Neural cell (in vitro differentiated cells): ENCODE results near the gene MSI2. TPM values are rescaled to one million over a fixed set of nuclear protein-coding genes. Genes with fewer than 3 reads are reported as not detected.

Source experiments
- H2AFZ ChIP-seq: fragments of 200-600, 300-800 bp; sonication (generic), shearing (Covaris generic); 2 replicates; pipeline ENCODE4 v1.6.0; 2014; ENCODE audit warnings: low read depth, mild to moderate bottlenecking, antibody characterized with exemption, low read length, moderate library complexity
- H3F3A ChIP-seq: fragments of 200-600 bp; shearing (Covaris generic); 2 replicates; pipeline ENCODE4 v1.6.1; 2016; ENCODE audit warnings: mild to moderate bottlenecking, moderate library complexity, mixed read lengths, antibody characterized with exemption, low read length; ENCODE audit not compliant: insufficient read depth, poor library complexity, severe bottlenecking
- H3K27ac ChIP-seq: fragments of 200-600, 300-800 bp; sonication (generic), shearing (Covaris generic); 2 replicates; pipeline ENCODE4 v1.5.1; 2014; ENCODE audit warnings: mild to moderate bottlenecking, low read length, moderate library complexity
- H3K27me3 ChIP-seq: fragments of 300-800, 200-600 bp; sonication (generic), shearing (Covaris generic); 2 replicates; pipeline ENCODE4 v1.6.0; 2014; ENCODE audit warnings: mild to moderate bottlenecking, low read depth, low read length, moderate library complexity; ENCODE audit not compliant: insufficient read depth
- H3K36me3 ChIP-seq: fragments of 300-800, 200-600 bp; sonication (generic), shearing (Covaris generic); 2 replicates; pipeline ENCODE4 v1.5.1; 2014; ENCODE audit warnings: mild to moderate bottlenecking, antibody characterized with exemption, low read length, moderate library complexity; ENCODE audit not compliant: insufficient read depth
- H3K4me2 ChIP-seq: fragments of 300-800, 200-600 bp; sonication (generic), shearing (Covaris generic); 2 replicates; pipeline ENCODE4 v1.6.0; 2014; ENCODE audit warnings: mild to moderate bottlenecking, low read length
- H3K4me3 ChIP-seq: fragments of 300-800, 200-600 bp; sonication (generic), shearing (Covaris generic); 2 replicates; pipeline ENCODE4 v1.5.1; 2014; ENCODE audit warnings: mild to moderate bottlenecking, low read length, moderate library complexity
- H3K79me2 ChIP-seq: fragments of 200-600 bp; shearing (Covaris generic); replicated peaks from 2 replicates; pipeline ENCODE4 v1.6.0; 2014; ENCODE audit warnings: mild to moderate bottlenecking, low read length, moderate library complexity; ENCODE audit not compliant: insufficient read depth
- H3K9ac ChIP-seq: fragments of 300-800, 200-600 bp; sonication (generic), shearing (Covaris generic); 2 replicates; pipeline ENCODE4 v1.6.1; 2016; ENCODE audit warnings: mild to moderate bottlenecking, low read length, mixed read lengths
- H3K9me2 ChIP-seq: fragments of 200-600 bp; shearing (Covaris generic); 2 replicates; pipeline ENCODE4 v1.6.1; 2016; ENCODE audit warnings: mild to moderate bottlenecking, low read length, mixed read lengths; ENCODE audit not compliant: insufficient read depth
- H3K9me3 ChIP-seq: fragments of 200-600, 300-800 bp; sonication (generic), shearing (Covaris generic); 2 replicates; pipeline ENCODE4 v1.6.1; 2016; ENCODE audit warnings: mild to moderate bottlenecking, mixed run types, low read length, moderate library complexity, mixed read lengths
- H4K20me1 ChIP-seq: fragments of 200-600 bp; shearing (Covaris generic); 2 replicates; pipeline ENCODE4 v1.6.1; 2016; ENCODE audit warnings: mild to moderate bottlenecking, mixed run types; ENCODE audit not compliant: insufficient read depth
- EP300 ChIP-seq: fragments of 450-650 bp; conservative IDR thresholded peaks from 2 replicates; pipeline ENCODE4 v1.6.1; 2014; ENCODE audit warnings: antibody characterized with exemption, mild to moderate bottlenecking, moderate library complexity; ENCODE audit not compliant: poor library complexity, severe bottlenecking
- EZH2 ChIP-seq: fragments of 200-600, 300-800 bp; shearing (Covaris generic), sonication (generic); IDR thresholded peaks from 2 replicates; pipeline ENCODE4 v1.6.1; 2014; ENCODE audit warnings: antibody characterized with exemption, low read length, borderline replicate concordance, mild to moderate bottlenecking; ENCODE audit not compliant: insufficient read depth, poor library complexity, severe bottlenecking
- MXI1 ChIP-seq: fragments of 450-650 bp; conservative IDR thresholded peaks from 2 replicates; pipeline ENCODE4 v1.6.1; 2014; ENCODE audit warnings: antibody characterized with exemption, mild to moderate bottlenecking; ENCODE audit not compliant: poor library complexity, severe bottlenecking
- POLR2AphosphoS5 ChIP-seq: IDR thresholded peaks from 2 replicates; pipeline ENCODE4 v1.6.1; 2012
- RAD21 ChIP-seq: fragments of 450-650 bp; conservative IDR thresholded peaks from 2 replicates; pipeline ENCODE4 v1.6.1; 2014; ENCODE audit warnings: antibody characterized with exemption, mild to moderate bottlenecking, moderate library complexity
- SMC3 ChIP-seq: fragments of 450-650 bp; conservative IDR thresholded peaks from 2 replicates; pipeline ENCODE4 v1.6.1; 2014; ENCODE audit warnings: antibody characterized with exemption, mild to moderate bottlenecking, moderate library complexity; ENCODE audit not compliant: poor library complexity
- TAF1 ChIP-seq: IDR thresholded peaks from 2 replicates; pipeline ENCODE4 v1.6.1; 2012; ENCODE audit warnings: low read depth
- polyA plus RNA-seq: library from polyadenylated mRNA; depleted of rRNA; stranded (reverse); fragments of >200 nt; gene quantifications from 2 replicates; pipeline ENCODE4 v1.2.3, GENCODE V29; 2014
- TF ChIP-seq, protein P1 (sequence below): fragments of 450-650 bp; IDR thresholded peaks from 2 replicates; pipeline ENCODE4 v1.5.1; 2014; ENCODE audit warnings: antibody characterized with exemption, mild to moderate bottlenecking, moderate library complexity; ENCODE audit not compliant: poor library complexity, severe bottlenecking
- TF ChIP-seq, protein P2 (sequence below): IDR thresholded peaks from 2 replicates; pipeline ENCODE4 v1.6.1; 2012; ENCODE audit warnings: borderline replicate concordance

MSI2 gene
- polyA plus RNA-seq, 1 donor from 2014 or later = 61.4 TPM

DNA sequence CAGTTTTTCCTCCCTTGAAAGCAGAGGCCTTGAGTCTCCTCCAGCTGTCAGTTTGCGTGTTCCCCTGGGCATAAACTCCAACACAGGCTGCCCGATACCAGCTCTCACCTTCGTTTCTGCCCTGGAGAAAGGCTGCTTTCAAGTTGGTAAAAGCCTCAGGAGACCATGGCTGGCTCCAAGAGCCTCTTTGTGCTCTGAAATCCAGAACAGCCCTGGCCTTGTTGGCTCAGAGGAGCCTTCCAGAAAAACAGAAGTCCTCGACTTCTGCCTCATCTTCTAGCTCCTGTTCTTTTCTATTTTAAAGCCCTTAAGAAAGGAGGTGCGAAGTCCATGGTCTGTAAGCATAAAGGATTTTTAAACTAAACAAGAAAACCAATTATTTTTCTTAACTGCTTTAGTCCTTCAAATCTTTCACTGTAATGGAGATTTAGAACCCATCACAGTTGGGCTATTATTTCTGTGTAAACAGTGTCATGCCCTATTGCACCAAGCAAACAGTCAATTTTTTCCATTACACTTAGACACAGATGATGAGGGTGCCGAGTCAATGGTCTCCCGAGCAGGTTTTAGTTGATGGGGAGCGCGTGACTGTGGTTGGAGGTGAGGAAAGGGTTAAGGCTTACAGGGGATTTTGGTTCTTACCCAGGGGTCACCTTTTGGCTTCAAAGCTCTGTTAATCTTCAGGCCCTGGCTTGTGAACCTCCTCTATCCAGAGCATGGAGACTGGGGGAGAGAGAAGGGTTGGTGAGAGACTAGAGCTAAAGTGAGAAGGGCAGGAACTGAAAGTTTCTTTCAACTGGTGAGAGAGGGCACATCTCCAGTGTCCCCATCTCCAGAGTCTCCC, 212.8 kb downstream of the MSI2 start:
- Histone ChIP-seq H3K79me2 (peaks cover 19% of the 10 kb centered on the region), H3K9me2 (no peaks in the 10 kb centered on the region)
- TF ChIP-seq, protein P1, sequence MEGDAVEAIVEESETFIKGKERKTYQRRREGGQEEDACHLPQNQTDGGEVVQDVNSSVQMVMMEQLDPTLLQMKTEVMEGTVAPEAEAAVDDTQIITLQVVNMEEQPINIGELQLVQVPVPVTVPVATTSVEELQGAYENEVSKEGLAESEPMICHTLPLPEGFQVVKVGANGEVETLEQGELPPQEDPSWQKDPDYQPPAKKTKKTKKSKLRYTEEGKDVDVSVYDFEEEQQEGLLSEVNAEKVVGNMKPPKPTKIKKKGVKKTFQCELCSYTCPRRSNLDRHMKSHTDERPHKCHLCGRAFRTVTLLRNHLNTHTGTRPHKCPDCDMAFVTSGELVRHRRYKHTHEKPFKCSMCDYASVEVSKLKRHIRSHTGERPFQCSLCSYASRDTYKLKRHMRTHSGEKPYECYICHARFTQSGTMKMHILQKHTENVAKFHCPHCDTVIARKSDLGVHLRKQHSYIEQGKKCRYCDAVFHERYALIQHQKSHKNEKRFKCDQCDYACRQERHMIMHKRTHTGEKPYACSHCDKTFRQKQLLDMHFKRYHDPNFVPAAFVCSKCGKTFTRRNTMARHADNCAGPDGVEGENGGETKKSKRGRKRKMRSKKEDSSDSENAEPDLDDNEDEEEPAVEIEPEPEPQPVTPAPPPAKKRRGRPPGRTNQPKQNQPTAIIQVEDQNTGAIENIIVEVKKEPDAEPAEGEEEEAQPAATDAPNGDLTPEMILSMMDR = no peak
- TF ChIP-seq, protein P2, sequence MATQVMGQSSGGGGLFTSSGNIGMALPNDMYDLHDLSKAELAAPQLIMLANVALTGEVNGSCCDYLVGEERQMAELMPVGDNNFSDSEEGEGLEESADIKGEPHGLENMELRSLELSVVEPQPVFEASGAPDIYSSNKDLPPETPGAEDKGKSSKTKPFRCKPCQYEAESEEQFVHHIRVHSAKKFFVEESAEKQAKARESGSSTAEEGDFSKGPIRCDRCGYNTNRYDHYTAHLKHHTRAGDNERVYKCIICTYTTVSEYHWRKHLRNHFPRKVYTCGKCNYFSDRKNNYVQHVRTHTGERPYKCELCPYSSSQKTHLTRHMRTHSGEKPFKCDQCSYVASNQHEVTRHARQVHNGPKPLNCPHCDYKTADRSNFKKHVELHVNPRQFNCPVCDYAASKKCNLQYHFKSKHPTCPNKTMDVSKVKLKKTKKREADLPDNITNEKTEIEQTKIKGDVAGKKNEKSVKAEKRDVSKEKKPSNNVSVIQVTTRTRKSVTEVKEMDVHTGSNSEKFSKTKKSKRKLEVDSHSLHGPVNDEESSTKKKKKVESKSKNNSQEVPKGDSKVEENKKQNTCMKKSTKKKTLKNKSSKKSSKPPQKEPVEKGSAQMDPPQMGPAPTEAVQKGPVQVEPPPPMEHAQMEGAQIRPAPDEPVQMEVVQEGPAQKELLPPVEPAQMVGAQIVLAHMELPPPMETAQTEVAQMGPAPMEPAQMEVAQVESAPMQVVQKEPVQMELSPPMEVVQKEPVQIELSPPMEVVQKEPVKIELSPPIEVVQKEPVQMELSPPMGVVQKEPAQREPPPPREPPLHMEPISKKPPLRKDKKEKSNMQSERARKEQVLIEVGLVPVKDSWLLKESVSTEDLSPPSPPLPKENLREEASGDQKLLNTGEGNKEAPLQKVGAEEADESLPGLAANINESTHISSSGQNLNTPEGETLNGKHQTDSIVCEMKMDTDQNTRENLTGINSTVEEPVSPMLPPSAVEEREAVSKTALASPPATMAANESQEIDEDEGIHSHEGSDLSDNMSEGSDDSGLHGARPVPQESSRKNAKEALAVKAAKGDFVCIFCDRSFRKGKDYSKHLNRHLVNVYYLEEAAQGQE = no peak
- TF ChIP-seq TAF1 = no peak
- TF ChIP-seq SMC3 = no peak
- TF ChIP-seq EZH2 = no peak
- no peak for TF ChIP-seq EP300
- TF ChIP-seq MXI1 = no peak

DNA sequence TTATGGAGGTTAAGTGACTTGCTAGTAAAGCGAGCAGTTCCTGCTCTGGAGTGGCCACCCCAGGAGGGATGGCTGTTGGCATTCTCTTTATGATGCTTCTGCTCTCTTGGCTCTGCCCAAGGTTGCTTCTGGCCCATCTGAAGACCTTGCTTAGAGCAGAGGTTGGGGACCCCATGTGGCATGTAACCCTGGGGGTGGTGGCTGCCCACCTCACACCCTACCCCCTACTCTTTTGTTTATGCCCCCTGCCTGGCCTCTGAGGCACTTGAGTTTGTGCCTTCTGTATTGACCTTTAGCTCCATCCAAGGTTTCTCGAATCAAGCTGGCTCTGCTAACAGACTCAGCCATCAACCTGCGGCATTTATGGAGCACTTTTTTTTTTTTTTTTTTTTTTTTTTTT, 214.6 kb downstream of the MSI2 start:
- Histone ChIP-seq H3K9me2 (no peaks in the 10 kb centered on the region), H3K4me3 (no peak overlapping the region), H3F3A (no peaks in the 10 kb centered on the region), H2AFZ (no peak overlapping the region), H3K79me2 (peaks cover 19% of the 10 kb centered on the region), H3K9me3 (no peaks in the 10 kb centered on the region), H3K27me3 (no peaks in the 10 kb centered on the region), H4K20me1 (no peaks in the 10 kb centered on the region), H3K9ac (no peak overlapping the region), H3K36me3 (no peaks in the 10 kb centered on the region), H3K27ac (no peak overlapping the region), H3K4me2 (no peak overlapping the region)
- TF ChIP-seq RAD21 (no peak), EZH2 (no peak), POLR2AphosphoS5 (no peak), EP300 (no peak), MXI1 (no peak), TAF1 (no peak), SMC3 (no peak)
- TF ChIP-seq, protein P1 = no peak
- TF ChIP-seq, protein P2 = no peak

More for the DNA sequence above, 212.8 kb downstream of the MSI2 start:
- Histone ChIP-seq H4K20me1 (no peaks in the 10 kb centered on the region), H3K4me2 (no peak overlapping the region), H2AFZ (no peak overlapping the region), H3K9me3 (no peaks in the 10 kb centered on the region), H3K4me3 (no peak overlapping the region), H3K36me3 (no peaks in the 10 kb centered on the region), H3K9ac (no peak overlapping the region), H3K27me3 (no peaks in the 10 kb centered on the region), H3K27ac (no peak overlapping the region), H3F3A (no peaks in the 10 kb centered on the region)
